RWPE1 (cell line): ENCODE results near the gene CHCHD3.

Experiments used
- CTCF ChIA-PET: fragments of 350-600 bp; sonication (Branson Sonifier 250); formaldehyde crosslinking; extraction: SDS; loops from one replicate; lab custom pipeline; 2021; lab: Yijun Ruan, JAX
- POLR2A ChIA-PET: fragments of 400-600 bp; formaldehyde crosslinking; extraction: SDS; loops from one replicate; lab custom pipeline; 2020; ENCODE audit warnings: antibody characterized with exemption; ENCODE audit not compliant: low non-redundant PET; lab: Yijun Ruan, JAX
- DNase-seq: peaks from one replicate; pipeline ENCODE4 v3.0.0; 2012; ENCODE audit warnings: low spot score
- H3K27ac ChIP-seq: fragments of 450-650 bp; 2 replicates; pipeline ENCODE4 v1.5.1; 2017
- TF ChIP-seq, protein P1 (sequence below): fragments of 450-650 bp; conservative IDR thresholded peaks from 2 replicates; pipeline ENCODE4 v1.5.1; 2017; ENCODE audit warnings: low read depth, mild to moderate bottlenecking

The CHCHD3 gene

DNA sequence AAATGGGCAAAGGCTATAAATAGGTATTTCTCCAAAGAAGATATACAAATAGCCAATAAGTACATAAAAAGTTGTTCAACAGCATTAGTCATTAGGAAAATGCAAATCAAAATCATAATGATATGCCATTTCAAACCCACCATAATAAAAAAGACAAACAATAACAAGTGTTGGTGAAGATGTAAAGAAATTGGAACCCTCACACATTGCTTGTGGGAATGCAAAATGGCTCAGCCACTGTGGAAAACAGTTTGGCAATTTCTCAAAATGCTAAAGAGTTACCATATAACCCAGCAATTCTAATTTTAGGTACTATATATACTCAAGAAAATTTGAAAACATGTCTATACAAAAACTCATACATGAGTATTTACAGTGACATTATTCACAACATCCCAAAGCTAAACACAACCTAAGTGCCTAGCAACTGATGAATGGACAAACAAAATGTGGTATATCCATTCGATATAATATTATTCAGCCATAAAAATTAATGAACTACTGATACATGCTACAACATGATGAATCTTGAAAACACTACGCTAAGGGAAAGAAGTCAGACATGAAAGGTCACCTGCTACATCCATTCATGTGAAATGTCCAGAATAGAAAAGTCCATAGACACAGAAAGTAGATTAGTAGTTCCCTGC is 55.6 kb downstream of the CHCHD3 start:
- ChIA-PET POLR2A (no interaction called here), CTCF (no interaction called here)
- no peak overlapping the region for H3K27ac ChIP-seq
- TF ChIP-seq, protein P1, sequence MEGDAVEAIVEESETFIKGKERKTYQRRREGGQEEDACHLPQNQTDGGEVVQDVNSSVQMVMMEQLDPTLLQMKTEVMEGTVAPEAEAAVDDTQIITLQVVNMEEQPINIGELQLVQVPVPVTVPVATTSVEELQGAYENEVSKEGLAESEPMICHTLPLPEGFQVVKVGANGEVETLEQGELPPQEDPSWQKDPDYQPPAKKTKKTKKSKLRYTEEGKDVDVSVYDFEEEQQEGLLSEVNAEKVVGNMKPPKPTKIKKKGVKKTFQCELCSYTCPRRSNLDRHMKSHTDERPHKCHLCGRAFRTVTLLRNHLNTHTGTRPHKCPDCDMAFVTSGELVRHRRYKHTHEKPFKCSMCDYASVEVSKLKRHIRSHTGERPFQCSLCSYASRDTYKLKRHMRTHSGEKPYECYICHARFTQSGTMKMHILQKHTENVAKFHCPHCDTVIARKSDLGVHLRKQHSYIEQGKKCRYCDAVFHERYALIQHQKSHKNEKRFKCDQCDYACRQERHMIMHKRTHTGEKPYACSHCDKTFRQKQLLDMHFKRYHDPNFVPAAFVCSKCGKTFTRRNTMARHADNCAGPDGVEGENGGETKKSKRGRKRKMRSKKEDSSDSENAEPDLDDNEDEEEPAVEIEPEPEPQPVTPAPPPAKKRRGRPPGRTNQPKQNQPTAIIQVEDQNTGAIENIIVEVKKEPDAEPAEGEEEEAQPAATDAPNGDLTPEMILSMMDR: no peak
- DNase-seq: no peak

- no peak for DNase-seq
- H3K27ac ChIP-seq: no peak overlapping the region
- TF ChIP-seq, protein P1: no peak
- POLR2A ChIA-PET: no interaction called here
- CTCF ChIA-PET: no interaction called here
Measured at GRCh38 chr7:133025056-133025455, 56.8 kb downstream of the CHCHD3 start.

DNA sequence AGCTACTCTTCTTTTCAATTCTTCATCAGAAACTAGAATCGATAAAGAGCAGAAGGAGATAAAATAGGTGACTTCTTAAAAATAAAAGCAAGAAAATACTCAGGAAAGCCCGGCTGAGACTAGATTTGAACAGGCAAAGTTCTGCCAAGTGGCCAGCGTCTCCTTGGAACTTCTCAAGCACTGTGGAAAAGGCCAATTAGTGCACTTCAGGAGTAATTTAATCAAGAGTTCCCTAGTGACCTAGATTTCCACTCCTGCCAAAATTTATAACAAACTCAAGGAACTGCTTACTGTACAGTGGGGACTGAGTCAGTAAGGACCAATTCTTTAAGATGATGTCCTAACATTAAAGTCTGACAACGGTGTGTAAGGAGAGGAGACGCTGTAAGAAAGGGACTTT is 57.3 kb downstream of the CHCHD3 start:
- CTCF ChIA-PET: no interaction called here
- no peak for DNase-seq
- POLR2A ChIA-PET: no interaction called here
- H3K27ac ChIP-seq: no peak overlapping the region
- TF ChIP-seq, protein P1: no peak

DNA sequence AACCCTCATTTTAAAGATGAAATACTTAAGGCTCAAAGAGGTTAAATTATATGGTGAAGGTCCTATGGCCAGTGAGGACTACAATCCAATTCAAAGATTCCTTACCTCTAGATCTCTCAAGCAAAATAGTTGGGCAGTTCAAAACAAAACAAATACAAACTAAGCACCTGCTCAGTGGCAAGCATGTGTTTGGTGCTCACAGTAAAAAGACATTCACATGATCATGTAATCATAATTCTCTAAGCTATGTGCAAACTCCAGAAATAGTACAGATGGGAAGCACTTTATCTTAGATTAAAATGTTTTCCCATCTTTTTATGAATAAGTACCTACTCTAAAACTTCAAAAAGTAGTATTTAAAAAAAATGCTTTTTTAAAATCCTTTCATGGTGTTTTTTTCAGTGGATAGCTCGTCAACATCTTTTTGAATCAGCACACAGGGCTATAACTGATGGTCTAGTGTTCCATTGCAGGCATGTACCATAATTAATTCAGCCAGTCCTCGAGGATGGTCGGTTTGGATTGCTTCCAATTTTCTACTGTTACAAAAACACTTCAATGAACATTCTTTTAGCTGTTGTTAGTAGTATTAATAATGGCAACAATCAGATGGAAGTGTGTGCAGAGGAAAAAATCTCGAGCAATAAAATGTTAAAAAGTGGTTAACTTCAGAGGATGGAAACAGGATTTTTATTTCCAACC is 58.4 kb downstream of the CHCHD3 start:
- TF ChIP-seq, protein P1: no peak
- DNase-seq: no peak
- H3K27ac ChIP-seq: no peak overlapping the region
- ChIA-PET CTCF (no interaction called here), POLR2A (no interaction called here)

- POLR2A ChIA-PET: no interaction called here
- no peak for DNase-seq
- H3K27ac ChIP-seq: no peak overlapping the region
- CTCF ChIA-PET: no interaction called here
- TF ChIP-seq, protein P1: no peak
Measured at GRCh38 chr7:133022661-133023060, 59.2 kb downstream of the CHCHD3 start.

DNA sequence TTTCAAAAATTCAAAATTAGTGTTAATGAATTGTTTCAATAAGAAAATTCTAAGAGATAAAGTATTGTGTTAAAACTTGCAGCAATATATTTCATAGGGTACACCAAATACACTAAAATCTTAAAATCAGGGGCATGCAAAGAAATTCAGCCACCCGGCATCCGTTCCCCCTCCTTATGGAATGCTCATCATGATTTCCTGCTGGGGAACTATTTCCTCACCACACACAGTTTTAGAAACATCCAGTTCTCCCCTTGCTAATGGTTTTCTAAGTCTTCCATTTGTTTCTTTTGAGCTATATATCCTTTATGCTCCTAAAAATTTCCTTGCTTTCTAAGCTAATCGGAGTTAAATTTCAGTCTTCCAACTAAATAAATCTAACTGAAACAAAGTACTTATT is 60.7 kb downstream of the CHCHD3 start:
- no peak overlapping the region for H3K27ac ChIP-seq
- DNase-seq: no peak

More for the DNA sequence above, 60.7 kb downstream of the CHCHD3 start:
- TF ChIP-seq, protein P1: no peak
- ChIA-PET POLR2A (no interaction called here), CTCF (interaction anchor here (0.6 kb wide), 1 partner anchor 965 kb away, joined by 3 read pairs; no protein-coding TSS in a partner anchor)
